ENCODE results near the gene PSMC3.

- TF ChIP-seq, protein P1, sequence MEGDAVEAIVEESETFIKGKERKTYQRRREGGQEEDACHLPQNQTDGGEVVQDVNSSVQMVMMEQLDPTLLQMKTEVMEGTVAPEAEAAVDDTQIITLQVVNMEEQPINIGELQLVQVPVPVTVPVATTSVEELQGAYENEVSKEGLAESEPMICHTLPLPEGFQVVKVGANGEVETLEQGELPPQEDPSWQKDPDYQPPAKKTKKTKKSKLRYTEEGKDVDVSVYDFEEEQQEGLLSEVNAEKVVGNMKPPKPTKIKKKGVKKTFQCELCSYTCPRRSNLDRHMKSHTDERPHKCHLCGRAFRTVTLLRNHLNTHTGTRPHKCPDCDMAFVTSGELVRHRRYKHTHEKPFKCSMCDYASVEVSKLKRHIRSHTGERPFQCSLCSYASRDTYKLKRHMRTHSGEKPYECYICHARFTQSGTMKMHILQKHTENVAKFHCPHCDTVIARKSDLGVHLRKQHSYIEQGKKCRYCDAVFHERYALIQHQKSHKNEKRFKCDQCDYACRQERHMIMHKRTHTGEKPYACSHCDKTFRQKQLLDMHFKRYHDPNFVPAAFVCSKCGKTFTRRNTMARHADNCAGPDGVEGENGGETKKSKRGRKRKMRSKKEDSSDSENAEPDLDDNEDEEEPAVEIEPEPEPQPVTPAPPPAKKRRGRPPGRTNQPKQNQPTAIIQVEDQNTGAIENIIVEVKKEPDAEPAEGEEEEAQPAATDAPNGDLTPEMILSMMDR (conservative IDR thresholded peaks at IDR 0.05): no peak
- TF ChIP-seq EZH2 (IDR thresholded peaks at IDR 0.05; ENCODE audit: low read depth): no peak
Measured at GRCh38 chr11:47372422-47372821, 53.8 kb downstream of the PSMC3 start.
